ENCODE data around the gene PPIF. TPM values are rescaled to one million over a fixed set of nuclear protein-coding genes. Genes with fewer than 3 reads are reported as not detected.

The PPIF gene
- polyA plus RNA-seq, 1 donor (not counting 4 experiments of a cell fraction or from before 2014, with no cell fraction given), result 71.3 TPM

DNA sequence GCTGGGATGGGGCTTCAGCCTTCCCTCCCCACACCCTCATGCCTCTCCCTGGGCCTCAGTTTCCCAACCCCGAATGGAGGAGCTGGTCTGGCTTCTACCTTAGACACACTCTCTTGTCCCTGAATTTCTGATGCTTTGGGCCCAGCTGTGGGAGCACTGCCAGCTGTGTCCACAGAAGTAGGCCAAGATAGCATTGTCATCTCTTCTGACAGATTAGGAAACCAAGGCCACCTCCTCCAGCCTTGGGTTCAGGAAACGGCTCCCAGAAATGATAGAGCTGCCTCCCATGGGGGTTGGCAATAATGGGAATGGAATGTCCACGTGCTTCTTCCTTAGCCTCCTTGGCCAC lies 1.3 kb downstream of the PPIF start:
- Histone ChIP-seq H3K27me3 (ENCODE audit: control insufficient read depth, extremely low read depth, insufficient read depth, low read length) (no peaks in the 10 kb centered on the region), H3K9me1 (ENCODE audit: control insufficient read depth, extremely low read depth, insufficient read depth, low read length) (peaks cover 8% of the 10 kb centered on the region), H3K27ac (ENCODE audit: control insufficient read depth, insufficient read depth, low read length) (peak overlapping the region; percentile 91), H3K4me2 (ENCODE audit: control insufficient read depth, extremely low read depth, insufficient read depth, low read depth, low read length) (peak overlapping the region; percentile 98), H4K20me1 (ENCODE audit: control insufficient read depth, extremely low read depth, insufficient read depth, low read length) (peaks cover 24% of the 10 kb centered on the region), H3K4me3 (ENCODE audit: control insufficient read depth in 2 of 3, extremely low read depth in 1 of 3, insufficient read depth in 2 of 3, low read depth in 1 of 3, low read length in 3 of 3) (peak overlapping the region; percentile 76 to 87 (median 80)), H3K79me2 (ENCODE audit: control insufficient read depth, insufficient read depth, low read length) (peaks cover 43% of the 10 kb centered on the region), H3K4me1 (ENCODE audit: control insufficient read depth, extremely low read depth, insufficient read depth, low read length) (peaks cover 28% of the 10 kb centered on the region), H3K36me3 (ENCODE audit: control insufficient read depth in 2 of 2, extremely low read depth in 1 of 2, insufficient read depth in 2 of 2, low read length in 2 of 2) (peaks cover 37 to 49% of the 10 kb centered on the region in 2 experiments), H2AFZ (ENCODE audit: control insufficient read depth, low read length) (no peak overlapping the region), H3K9me3 (ENCODE audit: control insufficient read depth, low read depth, low read length) (no peaks in the 10 kb centered on the region), H3K9ac (ENCODE audit: control insufficient read depth, extremely low read depth, insufficient read depth, low read length) (peak overlapping the region; percentile 97)
- FAIRE-seq, result no peak
- DNase-seq (ENCODE audit: low read depth, low spot score), result no peak
- no peak for TF ChIP-seq EZH2 (IDR thresholded peaks at IDR 0.05; ENCODE audit: low read length)
- TF ChIP-seq, protein P1, sequence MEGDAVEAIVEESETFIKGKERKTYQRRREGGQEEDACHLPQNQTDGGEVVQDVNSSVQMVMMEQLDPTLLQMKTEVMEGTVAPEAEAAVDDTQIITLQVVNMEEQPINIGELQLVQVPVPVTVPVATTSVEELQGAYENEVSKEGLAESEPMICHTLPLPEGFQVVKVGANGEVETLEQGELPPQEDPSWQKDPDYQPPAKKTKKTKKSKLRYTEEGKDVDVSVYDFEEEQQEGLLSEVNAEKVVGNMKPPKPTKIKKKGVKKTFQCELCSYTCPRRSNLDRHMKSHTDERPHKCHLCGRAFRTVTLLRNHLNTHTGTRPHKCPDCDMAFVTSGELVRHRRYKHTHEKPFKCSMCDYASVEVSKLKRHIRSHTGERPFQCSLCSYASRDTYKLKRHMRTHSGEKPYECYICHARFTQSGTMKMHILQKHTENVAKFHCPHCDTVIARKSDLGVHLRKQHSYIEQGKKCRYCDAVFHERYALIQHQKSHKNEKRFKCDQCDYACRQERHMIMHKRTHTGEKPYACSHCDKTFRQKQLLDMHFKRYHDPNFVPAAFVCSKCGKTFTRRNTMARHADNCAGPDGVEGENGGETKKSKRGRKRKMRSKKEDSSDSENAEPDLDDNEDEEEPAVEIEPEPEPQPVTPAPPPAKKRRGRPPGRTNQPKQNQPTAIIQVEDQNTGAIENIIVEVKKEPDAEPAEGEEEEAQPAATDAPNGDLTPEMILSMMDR (optimal IDR thresholded peaks at IDR 0.05 in 1 of 3, IDR thresholded peaks at IDR 0.05 in 1 of 3, conservative IDR thresholded peaks at IDR 0.05 in 1 of 3; ENCODE audit: extremely low read depth in 1 of 3, insufficient read depth in 2 of 3, low read length in 3 of 3), result no peak
- dilution Hi-C loops (cut with MboI; ENCODE audit: extremely low pct_ligation_motif_present, low sequenced_read_pairs), result no loop called here

DNA sequence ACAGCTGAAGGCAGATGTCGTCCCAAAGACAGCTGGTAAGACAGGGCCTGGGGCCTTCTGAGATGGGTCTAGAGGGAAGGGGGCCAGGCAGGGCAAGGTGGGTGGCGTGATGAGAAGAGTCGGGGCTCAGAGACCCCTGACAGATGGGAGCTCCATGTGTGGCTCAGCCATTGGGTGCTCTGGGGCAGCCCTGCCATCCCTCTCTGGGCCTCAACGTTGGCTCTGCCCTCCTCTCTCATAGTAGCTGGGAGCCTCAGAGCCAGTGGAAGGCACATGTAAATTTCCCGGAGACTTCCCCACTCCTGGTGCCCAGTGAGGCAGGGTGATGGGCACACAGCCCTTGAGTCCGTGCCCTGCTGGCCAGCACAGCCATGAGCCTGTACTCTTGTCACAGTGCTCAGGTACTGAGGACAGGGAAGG lies 1.8 kb downstream of the PPIF start:
- H3K27ac ChIP-seq (ENCODE audit: control insufficient read depth, insufficient read depth, low read length), result peak overlapping the region; percentile 91
- peaks cover 41 to 54% of the 10 kb centered on the region in 2 experiments for H3K36me3 ChIP-seq (ENCODE audit: control insufficient read depth in 2 of 2, extremely low read depth in 1 of 2, insufficient read depth in 2 of 2, low read length in 2 of 2)
- H3K4me3 ChIP-seq (ENCODE audit: control insufficient read depth in 2 of 3, extremely low read depth in 1 of 3, insufficient read depth in 2 of 3, low read depth in 1 of 3, low read length in 3 of 3), result peak overlapping the region; percentile 76 to 87 (median 80)
- FAIRE-seq, result no peak
- H3K9ac ChIP-seq (ENCODE audit: control insufficient read depth, extremely low read depth, insufficient read depth, low read length), result peak overlapping the region; percentile 97
- peaks cover 8% of the 10 kb centered on the region for H3K9me1 ChIP-seq (ENCODE audit: control insufficient read depth, extremely low read depth, insufficient read depth, low read length)
- peaks cover 28% of the 10 kb centered on the region for H3K4me1 ChIP-seq (ENCODE audit: control insufficient read depth, extremely low read depth, insufficient read depth, low read length)
- H3K9me3 ChIP-seq (ENCODE audit: control insufficient read depth, low read depth, low read length), result no peaks in the 10 kb centered on the region
- TF ChIP-seq, protein P1 (optimal IDR thresholded peaks at IDR 0.05 in 1 of 3, IDR thresholded peaks at IDR 0.05 in 1 of 3, conservative IDR thresholded peaks at IDR 0.05 in 1 of 3; ENCODE audit: extremely low read depth in 1 of 3, insufficient read depth in 2 of 3, low read length in 3 of 3), result no peak
- no peak for TF ChIP-seq EZH2 (IDR thresholded peaks at IDR 0.05; ENCODE audit: low read length)
- peaks cover 27% of the 10 kb centered on the region for H4K20me1 ChIP-seq (ENCODE audit: control insufficient read depth, extremely low read depth, insufficient read depth, low read length)
- peak overlapping the region; percentile 98 for H3K4me2 ChIP-seq (ENCODE audit: control insufficient read depth, extremely low read depth, insufficient read depth, low read depth, low read length)
- dilution Hi-C loops (cut with MboI; ENCODE audit: extremely low pct_ligation_motif_present, low sequenced_read_pairs), result no loop called here
- peaks cover 46% of the 10 kb centered on the region for H3K79me2 ChIP-seq (ENCODE audit: control insufficient read depth, insufficient read depth, low read length)
- no peaks in the 10 kb centered on the region for H3K27me3 ChIP-seq (ENCODE audit: control insufficient read depth, extremely low read depth, insufficient read depth, low read length)
- DNase-seq (ENCODE audit: low read depth, low spot score), result no peak
- no peak overlapping the region for H2AFZ ChIP-seq (ENCODE audit: control insufficient read depth, low read length)

Data from keratinocyte (primary cell).